HepG2 (cell line): ENCODE results near the gene CHP1. TPM values are rescaled to one million over a fixed set of nuclear protein-coding genes. Genes with fewer than 3 reads are reported as not detected.

ENCODE experiments used
- GPN1 ChIP-seq: sonication (generic); formaldehyde crosslinking; IDR thresholded peaks from 2 replicates; pipeline ENCODE4 v1.5.1; 2020; ENCODE audit warnings: missing genetic modification reagents, borderline replicate concordance
- GZF1 ChIP-seq: sonication (generic); formaldehyde crosslinking; IDR thresholded peaks from 2 replicates; pipeline ENCODE4 v1.5.1; 2020; ENCODE audit warnings: mild to moderate bottlenecking, missing genetic modification reagents
- HIVEP1 ChIP-seq: sonication (generic); formaldehyde crosslinking; IDR thresholded peaks from 2 replicates; pipeline ENCODE4 v1.4.0; 2020; ENCODE audit warnings: mild to moderate bottlenecking, missing genetic modification reagents
- HOXA9 ChIP-seq: sonication (generic); formaldehyde crosslinking; IDR thresholded peaks from 2 replicates; pipeline ENCODE4 v1.8.1; 2022; ENCODE audit warnings: missing genetic modification reagents, mild to moderate bottlenecking, moderate library complexity, borderline replicate concordance
- KLF11 ChIP-seq: IDR thresholded peaks from 2 replicates; pipeline ENCODE4 v1.6.1; 2016; ENCODE audit warnings: missing compliant biosample characterization
- MAF1 ChIP-seq: sonication (generic); formaldehyde crosslinking; IDR thresholded peaks from 2 replicates; pipeline ENCODE4 v1.5.0; 2020; ENCODE audit warnings: missing genetic modification reagents, borderline replicate concordance
- RFXANK ChIP-seq: IDR thresholded peaks from 2 replicates; pipeline ENCODE4 v1.6.1; 2016
- RORA ChIP-seq: sonication (generic); formaldehyde crosslinking; IDR thresholded peaks from 2 replicates; pipeline ENCODE4 v1.5.0; 2020; ENCODE audit warnings: mild to moderate bottlenecking, missing genetic modification reagents, moderate library complexity
- SOX5 ChIP-seq: IDR thresholded peaks from 2 replicates; pipeline ENCODE4 v1.6.1; 2016; ENCODE audit warnings: borderline replicate concordance
- TBL1XR1 ChIP-seq: fragments of 150-350 bp; IDR thresholded peaks from 2 replicates; pipeline ENCODE4 v1.6.1; 2014; ENCODE audit warnings: borderline replicate concordance, low read length; ENCODE audit not compliant: partially characterized antibody
- TBX2 ChIP-seq: sonication (generic); formaldehyde crosslinking; IDR thresholded peaks from 2 replicates; pipeline ENCODE4 v1.5.0; 2020; ENCODE audit warnings: missing genetic modification reagents, mild to moderate bottlenecking, borderline replicate concordance
- ZNF296 ChIP-seq: sonication (generic); formaldehyde crosslinking; conservative IDR thresholded peaks from 2 replicates; pipeline ENCODE4 v1.5.0; 2020; ENCODE audit warnings: mild to moderate bottlenecking, missing genetic modification reagents
- ZNF331 ChIP-seq: sonication (generic); formaldehyde crosslinking; IDR thresholded peaks from 2 replicates; pipeline ENCODE4 v1.4.0; 2020; ENCODE audit warnings: missing genetic modification reagents
- ZNF441 ChIP-seq: sonication (generic); formaldehyde crosslinking; IDR thresholded peaks from 2 replicates; pipeline ENCODE4 v1.7.0; 2021; ENCODE audit warnings: missing genetic modification reagents, borderline replicate concordance
- ZNF660 ChIP-seq: sonication (generic); formaldehyde crosslinking; IDR thresholded peaks from 2 replicates; pipeline ENCODE4 v1.5.1; 2020; ENCODE audit warnings: mild to moderate bottlenecking, low read depth, missing genetic modification reagents, borderline replicate concordance
- ZNF7 ChIP-seq: IDR thresholded peaks from 2 replicates; pipeline ENCODE4 v1.6.1; 2016; ENCODE audit warnings: missing biosample characterization, missing genetic modification reagents
- polyA plus RNA-seq, 8 experiments: library from polyadenylated mRNA; depleted of rRNA in 3 of 8; stranded (reverse) in 7 of 8; unstranded in 1 of 8; fragments of >200 nt; fragmentation: Illumina TruSeq in 4 of 8; extraction: Trizol in 4 of 8; gene quantifications; 2 replicates each; pipeline versions ENCODE4 v1.2.1 to v1.2.3, GENCODE V29; 2011 to 2016; ENCODE audit warnings: low read depth in 4 of 8, missing spikeins in 1 of 8, mixed read lengths in 1 of 8; ENCODE audit not compliant: insufficient read depth in 1 of 8
- total RNA-seq, 5 experiments: library from RNA; depleted of rRNA; stranded (reverse); fragments of >200 nt; fragmentation: Illumina TruSeq; extraction: Trizol; gene quantifications; 2 replicates each; pipeline ENCODE4 v1.2.3, GENCODE V29; 2016; ENCODE audit warnings: low read depth in 1 of 5
- TF ChIP-seq, protein P1 (sequence below): sonication (generic); formaldehyde crosslinking; IDR thresholded peaks from 2 replicates; pipeline ENCODE4 v1.5.1; 2020; ENCODE audit warnings: missing genetic modification reagents, mild to moderate bottlenecking, borderline replicate concordance
- TF ChIP-seq, protein P2 (sequence below): sonication (generic); formaldehyde crosslinking; IDR thresholded peaks from 2 replicates; pipeline ENCODE4 v1.5.1; 2020; ENCODE audit warnings: missing genetic modification reagents, mild to moderate bottlenecking, borderline replicate concordance
- TF ChIP-seq, protein P3 (sequence below): sonication (generic); formaldehyde crosslinking; IDR thresholded peaks from 2 replicates; pipeline ENCODE4 v1.5.0; 2020; ENCODE audit warnings: missing genetic modification reagents
- TF ChIP-seq, protein P4 (sequence below): sonication (generic); formaldehyde crosslinking; IDR thresholded peaks from 2 replicates; pipeline ENCODE4 v1.5.0; 2020; ENCODE audit warnings: mild to moderate bottlenecking, missing genetic modification reagents
- TF ChIP-seq, protein P5 (sequence below): IDR thresholded peaks from 2 replicates; pipeline ENCODE4 v1.6.1; 2016; ENCODE audit warnings: mild to moderate bottlenecking

The CHP1 gene
- total and polyA plus RNA-seq, 2 of the 13 experiments (the other 11 are each of a cell fraction or from before 2014, with no cell fraction given): 49.6 to 76.4 TPM

DNA sequence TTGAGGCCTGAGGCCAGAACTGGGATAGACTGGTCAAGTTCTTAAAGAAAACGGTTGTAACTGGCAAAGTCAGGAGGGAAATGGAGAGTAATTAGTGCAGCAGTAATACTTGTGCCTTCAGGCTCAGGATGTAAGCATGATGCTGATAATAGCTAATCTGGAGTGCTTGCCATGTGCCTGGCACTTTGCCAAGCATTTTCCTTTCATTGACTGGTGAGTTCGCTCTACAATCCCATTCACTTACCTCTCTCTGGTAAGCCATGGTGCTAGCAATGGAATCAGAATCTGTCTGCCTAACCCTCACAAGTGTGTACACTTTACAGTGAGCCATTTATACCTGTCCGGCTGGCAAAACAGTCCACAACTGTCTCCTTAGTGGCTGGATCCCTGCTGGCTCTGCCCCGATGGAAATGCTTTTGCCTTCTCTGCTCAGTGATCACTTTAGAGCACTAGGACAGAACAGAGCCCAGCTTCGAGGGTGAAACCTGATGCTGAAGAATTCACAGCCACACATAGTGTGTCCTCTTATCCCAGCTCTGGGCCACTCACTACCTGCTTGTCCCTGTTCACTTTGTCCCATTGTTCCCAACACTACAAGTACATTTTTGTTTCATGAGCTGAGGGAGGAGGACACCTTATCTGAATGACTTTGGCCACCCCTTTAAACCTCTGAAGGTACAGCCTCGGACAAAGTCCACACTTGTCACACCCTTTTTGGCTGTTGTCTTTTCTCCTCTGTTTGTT is 10.3 kb downstream of the CHP1 start (continued):
- no peak for TF ChIP-seq TBX2
- TF ChIP-seq ZNF7: no peak
- TF ChIP-seq, protein P1, sequence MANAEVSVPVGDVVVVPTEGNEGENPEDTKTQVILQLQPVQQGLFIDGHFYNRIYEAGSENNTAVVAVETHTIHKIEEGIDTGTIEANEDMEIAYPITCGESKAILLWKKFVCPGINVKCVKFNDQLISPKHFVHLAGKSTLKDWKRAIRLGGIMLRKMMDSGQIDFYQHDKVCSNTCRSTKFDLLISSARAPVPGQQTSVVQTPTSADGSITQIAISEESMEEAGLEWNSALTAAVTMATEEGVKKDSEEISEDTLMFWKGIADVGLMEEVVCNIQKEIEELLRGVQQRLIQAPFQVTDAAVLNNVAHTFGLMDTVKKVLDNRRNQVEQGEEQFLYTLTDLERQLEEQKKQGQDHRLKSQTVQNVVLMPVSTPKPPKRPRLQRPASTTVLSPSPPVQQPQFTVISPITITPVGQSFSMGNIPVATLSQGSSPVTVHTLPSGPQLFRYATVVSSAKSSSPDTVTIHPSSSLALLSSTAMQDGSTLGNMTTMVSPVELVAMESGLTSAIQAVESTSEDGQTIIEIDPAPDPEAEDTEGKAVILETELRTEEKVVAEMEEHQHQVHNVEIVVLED (CRISPR knock-in tag): no peak
- TF ChIP-seq ZNF660 (CRISPR knock-in tag): no peak
- TF ChIP-seq, protein P2, sequence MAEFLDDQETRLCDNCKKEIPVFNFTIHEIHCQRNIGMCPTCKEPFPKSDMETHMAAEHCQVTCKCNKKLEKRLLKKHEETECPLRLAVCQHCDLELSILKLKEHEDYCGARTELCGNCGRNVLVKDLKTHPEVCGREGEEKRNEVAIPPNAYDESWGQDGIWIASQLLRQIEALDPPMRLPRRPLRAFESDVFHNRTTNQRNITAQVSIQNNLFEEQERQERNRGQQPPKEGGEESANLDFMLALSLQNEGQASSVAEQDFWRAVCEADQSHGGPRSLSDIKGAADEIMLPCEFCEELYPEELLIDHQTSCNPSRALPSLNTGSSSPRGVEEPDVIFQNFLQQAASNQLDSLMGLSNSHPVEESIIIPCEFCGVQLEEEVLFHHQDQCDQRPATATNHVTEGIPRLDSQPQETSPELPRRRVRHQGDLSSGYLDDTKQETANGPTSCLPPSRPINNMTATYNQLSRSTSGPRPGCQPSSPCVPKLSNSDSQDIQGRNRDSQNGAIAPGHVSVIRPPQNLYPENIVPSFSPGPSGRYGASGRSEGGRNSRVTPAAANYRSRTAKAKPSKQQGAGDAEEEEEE: no peak
- no peak for TF ChIP-seq MAF1 (CRISPR knock-in tag)
- no peak for TF ChIP-seq HOXA9 (CRISPR knock-in tag)
- TF ChIP-seq RFXANK (CRISPR knock-in tag): no peak
- TF ChIP-seq TBL1XR1: no peak
- TF ChIP-seq, protein P3, sequence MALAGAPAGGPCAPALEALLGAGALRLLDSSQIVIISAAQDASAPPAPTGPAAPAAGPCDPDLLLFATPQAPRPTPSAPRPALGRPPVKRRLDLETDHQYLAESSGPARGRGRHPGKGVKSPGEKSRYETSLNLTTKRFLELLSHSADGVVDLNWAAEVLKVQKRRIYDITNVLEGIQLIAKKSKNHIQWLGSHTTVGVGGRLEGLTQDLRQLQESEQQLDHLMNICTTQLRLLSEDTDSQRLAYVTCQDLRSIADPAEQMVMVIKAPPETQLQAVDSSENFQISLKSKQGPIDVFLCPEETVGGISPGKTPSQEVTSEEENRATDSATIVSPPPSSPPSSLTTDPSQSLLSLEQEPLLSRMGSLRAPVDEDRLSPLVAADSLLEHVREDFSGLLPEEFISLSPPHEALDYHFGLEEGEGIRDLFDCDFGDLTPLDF (CRISPR knock-in tag): no peak
- TF ChIP-seq ZNF296 (CRISPR knock-in tag): no peak
- peak; percentile 42; the same call in 1 of the 2 replicates for TF ChIP-seq ZNF331 (CRISPR knock-in tag)
- TF ChIP-seq GZF1: no peak
- TF ChIP-seq ZNF441 (CRISPR knock-in tag): no peak
- no peak for TF ChIP-seq GPN1 (CRISPR knock-in tag)
- TF ChIP-seq KLF11: no peak
- no peak for TF ChIP-seq RORA (CRISPR knock-in tag)
- TF ChIP-seq, protein P4, sequence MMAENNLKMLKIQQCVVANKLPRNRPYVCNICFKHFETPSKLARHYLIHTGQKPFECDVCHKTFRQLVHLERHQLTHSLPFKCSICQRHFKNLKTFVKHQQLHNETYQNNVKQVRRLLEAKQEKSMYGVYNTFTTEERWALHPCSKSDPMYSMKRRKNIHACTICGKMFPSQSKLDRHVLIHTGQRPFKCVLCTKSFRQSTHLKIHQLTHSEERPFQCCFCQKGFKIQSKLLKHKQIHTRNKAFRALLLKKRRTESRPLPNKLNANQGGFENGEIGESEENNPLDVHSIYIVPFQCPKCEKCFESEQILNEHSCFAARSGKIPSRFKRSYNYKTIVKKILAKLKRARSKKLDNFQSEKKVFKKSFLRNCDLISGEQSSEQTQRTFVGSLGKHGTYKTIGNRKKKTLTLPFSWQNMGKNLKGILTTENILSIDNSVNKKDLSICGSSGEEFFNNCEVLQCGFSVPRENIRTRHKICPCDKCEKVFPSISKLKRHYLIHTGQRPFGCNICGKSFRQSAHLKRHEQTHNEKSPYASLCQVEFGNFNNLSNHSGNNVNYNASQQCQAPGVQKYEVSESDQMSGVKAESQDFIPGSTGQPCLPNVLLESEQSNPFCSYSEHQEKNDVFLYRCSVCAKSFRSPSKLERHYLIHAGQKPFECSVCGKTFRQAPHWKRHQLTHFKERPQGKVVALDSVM: no peak
- TF ChIP-seq, protein P5, sequence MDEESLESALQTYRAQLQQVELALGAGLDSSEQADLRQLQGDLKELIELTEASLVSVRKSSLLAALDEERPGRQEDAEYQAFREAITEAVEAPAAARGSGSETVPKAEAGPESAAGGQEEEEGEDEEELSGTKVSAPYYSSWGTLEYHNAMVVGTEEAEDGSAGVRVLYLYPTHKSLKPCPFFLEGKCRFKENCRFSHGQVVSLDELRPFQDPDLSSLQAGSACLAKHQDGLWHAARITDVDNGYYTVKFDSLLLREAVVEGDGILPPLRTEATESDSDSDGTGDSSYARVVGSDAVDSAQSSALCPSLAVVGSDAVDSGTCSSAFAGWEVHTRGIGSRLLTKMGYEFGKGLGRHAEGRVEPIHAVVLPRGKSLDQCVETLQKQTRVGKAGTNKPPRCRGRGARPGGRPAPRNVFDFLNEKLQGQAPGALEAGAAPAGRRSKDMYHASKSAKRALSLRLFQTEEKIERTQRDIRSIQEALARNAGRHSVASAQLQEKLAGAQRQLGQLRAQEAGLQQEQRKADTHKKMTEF (CRISPR knock-in tag): no peak
- TF ChIP-seq HIVEP1 (CRISPR knock-in tag): no peak
- TF ChIP-seq SOX5 (CRISPR knock-in tag): peak; percentile 89
